Mesendoderm (in vitro differentiated cells): ENCODE data around the gene RPS17.
A peak's percentile ranks its signal among the peaks of the same experiment; 100 is the strongest.
"Not testable (repeated sequence)": the region's sequence is repeated elsewhere in the genome, so short reads cannot be mapped to it uniquely, and the experiment has no call there.

Experiments used
- DNase-seq: peaks from one replicate; pipeline ENCODE4 v3.0.0; 2013
- H2AK5ac ChIP-seq: 2 replicates; pipeline ENCODE4 v1.6.1; 2013; ENCODE audit warnings: low read length, inconsistent platforms
- H2BK120ac ChIP-seq: 2 replicates; pipeline ENCODE4 v1.6.1; 2013; ENCODE audit warnings: low read depth, mild to moderate bottlenecking, low read length, moderate library complexity, mixed read lengths
- H2BK15ac ChIP-seq: replicated peaks from 2 replicates; pipeline ENCODE4 v1.6.1; 2013; ENCODE audit warnings: low read depth, mild to moderate bottlenecking, moderate library complexity
- H2BK5ac ChIP-seq: 2 replicates; pipeline ENCODE4 v1.6.1; 2013; ENCODE audit warnings: low read length, inconsistent platforms
- H3K18ac ChIP-seq: 2 replicates; pipeline ENCODE4 v1.6.1; 2013; ENCODE audit warnings: mild to moderate bottlenecking, low read length, mixed read lengths
- H3K23ac ChIP-seq: one replicate; pipeline ENCODE4 v1.6.1; 2013; ENCODE audit warnings: low read length
- H3K27ac ChIP-seq: 2 replicates; pipeline ENCODE4 v1.5.1; 2013; ENCODE audit warnings: low read depth, mild to moderate bottlenecking, inconsistent platforms, low read length, moderate library complexity
- H3K27me3 ChIP-seq: 2 replicates; pipeline ENCODE4 v1.6.1; 2013; ENCODE audit warnings: low read length, control low read depth, mild to moderate bottlenecking, inconsistent platforms; ENCODE audit not compliant: insufficient read depth, poor library complexity
- H3K36me3 ChIP-seq: 2 replicates; pipeline ENCODE4 v1.6.1; 2013; ENCODE audit warnings: low read length, inconsistent platforms; ENCODE audit not compliant: control insufficient read depth, insufficient read depth
- H3K4ac ChIP-seq: one replicate; pipeline ENCODE4 v1.6.1; 2013; ENCODE audit warnings: low read depth, mild to moderate bottlenecking, low read length, moderate library complexity
- H3K4me1 ChIP-seq: 2 replicates; pipeline ENCODE4 v1.6.1; 2013; ENCODE audit warnings: low read depth, low read length, inconsistent platforms; ENCODE audit not compliant: control insufficient read depth
- H3K4me2 ChIP-seq: 2 replicates; pipeline ENCODE4 v1.6.1; 2013; ENCODE audit warnings: low read length
- H3K4me3 ChIP-seq: 2 replicates; pipeline ENCODE4 v1.5.1; 2013; ENCODE audit warnings: mild to moderate bottlenecking, low read length
- H3K56ac ChIP-seq: one replicate; pipeline ENCODE4 v1.6.1; 2013; ENCODE audit warnings: low read length
- H3K79me1 ChIP-seq: 2 replicates; pipeline ENCODE4 v1.6.1; 2013; ENCODE audit warnings: low read length, inconsistent platforms
- H3K79me2 ChIP-seq: 2 replicates; pipeline ENCODE4 v1.6.1; 2013; ENCODE audit warnings: mild to moderate bottlenecking, low read length; ENCODE audit not compliant: control insufficient read depth, insufficient read depth
- H3K9ac ChIP-seq: 2 replicates; pipeline ENCODE4 v1.6.1; 2013; ENCODE audit warnings: low read length, inconsistent platforms
- H4K5ac ChIP-seq: one replicate; pipeline ENCODE4 v1.6.1; 2013; ENCODE audit warnings: low read length
- H4K8ac ChIP-seq: one replicate; pipeline ENCODE4 v1.6.1; 2013; ENCODE audit warnings: low read depth, mild to moderate bottlenecking, control low read depth, low read length, moderate library complexity
- WGBS: extraction: QIAGEN DNeasy Blood & Tissue Kit; methylation state at CpG from one replicate; pipeline ENCODE4 v1.1.7; 2013; ENCODE audit warnings: low lambda C conversion rate, missing lambda C conversion rate; ENCODE audit not compliant: insufficient coverage; ENCODE audit errors: extremely low coverage; 5-methylcytosine and 5-hydroxymethylcytosine counted together

RPS17 gene

GRCh38 chr15:82504074-82504473 is 36.2 kb downstream of the RPS17 start:
- H2AK5ac ChIP-seq, H2BK15ac ChIP-seq, DNase-seq, H3K56ac ChIP-seq, H3K23ac ChIP-seq, H3K4me3 ChIP-seq, H4K5ac ChIP-seq, H3K9ac ChIP-seq, H3K79me1 ChIP-seq, H4K8ac ChIP-seq, H3K27me3 ChIP-seq, H2BK5ac ChIP-seq, H3K79me2 ChIP-seq, H3K4me1 ChIP-seq, H3K27ac ChIP-seq, H3K36me3 ChIP-seq, H2BK120ac ChIP-seq, H3K4ac ChIP-seq, H3K18ac ChIP-seq, H3K4me2 ChIP-seq: not testable (repeated sequence)
- WGBS = no CpG with 5 or more reads among the region's 3 CpGs

- H2BK15ac ChIP-seq, H3K4me1 ChIP-seq, H2AK5ac ChIP-seq, H3K9ac ChIP-seq, DNase-seq, H3K27ac ChIP-seq, H3K56ac ChIP-seq, H3K36me3 ChIP-seq, H3K4me3 ChIP-seq, H3K79me1 ChIP-seq, H3K4ac ChIP-seq, H3K27me3 ChIP-seq, H3K4me2 ChIP-seq, H2BK5ac ChIP-seq, H3K79me2 ChIP-seq, H4K8ac ChIP-seq, H3K23ac ChIP-seq, H2BK120ac ChIP-seq, H3K18ac ChIP-seq, H4K5ac ChIP-seq: not testable (repeated sequence)
- no CpG with 5 or more reads among the region's 7 CpGs for WGBS
Observed at GRCh38 chr15:82502700-82503339, 37.4 kb downstream of the RPS17 start.

GRCh38 chr15:82500772-82501171 is 39.5 kb downstream of the RPS17 start:
- not testable (repeated sequence) for H3K4me3 ChIP-seq, H3K4ac ChIP-seq, H3K27me3 ChIP-seq, H3K9ac ChIP-seq, H2AK5ac ChIP-seq, H2BK120ac ChIP-seq, H3K56ac ChIP-seq, H3K36me3 ChIP-seq, H4K5ac ChIP-seq, H3K4me2 ChIP-seq, H3K79me1 ChIP-seq, H3K27ac ChIP-seq, H2BK5ac ChIP-seq, DNase-seq, H3K23ac ChIP-seq, H2BK15ac ChIP-seq, H3K4me1 ChIP-seq, H4K8ac ChIP-seq, H3K18ac ChIP-seq, H3K79me2 ChIP-seq
- no CpG with 5 or more reads among the region's 4 CpGs for WGBS

GRCh38 chr15:82497978-82498377 is 42.3 kb downstream of the RPS17 start:
- not testable (repeated sequence) for H3K56ac ChIP-seq, H2BK15ac ChIP-seq, H3K36me3 ChIP-seq, H4K5ac ChIP-seq, H3K27ac ChIP-seq, H3K4me1 ChIP-seq, H2AK5ac ChIP-seq, H4K8ac ChIP-seq, H3K4me3 ChIP-seq, H3K4me2 ChIP-seq, H3K79me1 ChIP-seq, H3K27me3 ChIP-seq, H3K4ac ChIP-seq, H3K23ac ChIP-seq, H3K9ac ChIP-seq, H2BK120ac ChIP-seq, H2BK5ac ChIP-seq, H3K18ac ChIP-seq, DNase-seq, H3K79me2 ChIP-seq

- H4K5ac ChIP-seq, H2AK5ac ChIP-seq, H3K79me2 ChIP-seq, H3K4me3 ChIP-seq, H3K4me1 ChIP-seq, H3K27ac ChIP-seq, H3K27me3 ChIP-seq, H2BK120ac ChIP-seq, H4K8ac ChIP-seq, H3K23ac ChIP-seq, H3K56ac ChIP-seq, H2BK15ac ChIP-seq, H3K4ac ChIP-seq, H3K9ac ChIP-seq, H3K79me1 ChIP-seq, H3K36me3 ChIP-seq, H3K4me2 ChIP-seq, H2BK5ac ChIP-seq, H3K18ac ChIP-seq: not testable (repeated sequence)
- DNase-seq = peak; percentile 59
- WGBS = no CpG with 5 or more reads among the region's 4 CpGs
Observed at GRCh38 chr15:82488250-82488649, 52.0 kb downstream of the RPS17 start.

- H3K4me1 ChIP-seq, H3K79me2 ChIP-seq, H2BK15ac ChIP-seq, H3K18ac ChIP-seq, H3K9ac ChIP-seq, H2AK5ac ChIP-seq, H4K5ac ChIP-seq, H3K79me1 ChIP-seq, DNase-seq, H3K27me3 ChIP-seq, H3K36me3 ChIP-seq, H3K27ac ChIP-seq, H4K8ac ChIP-seq, H2BK120ac ChIP-seq, H3K23ac ChIP-seq, H2BK5ac ChIP-seq, H3K4me2 ChIP-seq, H3K4ac ChIP-seq, H3K4me3 ChIP-seq, H3K56ac ChIP-seq: not testable (repeated sequence)
- WGBS = no CpG with 5 or more reads among the region's 7 CpGs
Observed at GRCh38 chr15:82487045-82487444, 53.2 kb downstream of the RPS17 start.
